Panc1 (cell line): ENCODE data around the gene DDX39B. TPM values are rescaled to one million over a fixed set of nuclear protein-coding genes. Genes with fewer than 3 reads are reported as not detected.
A peak's percentile ranks its signal among the peaks of the same experiment; 100 is the strongest.

Source experiments
- ATAC-seq: fragments of 200-7000 bp; cut with Tn5 transposase; 2 replicates; pipeline ENCODE4 v1.9.1; 2020; ENCODE audit warnings: mild to moderate bottlenecking, moderate library complexity
- BruUV-seq: library from RNA; stranded (reverse); fragments of 400-500 nt; replicated peaks from 2 replicates; lab custom pipeline; 2021; lab: Mats Ljungman, UMichigan
- CTCF ChIA-PET: fragments of 300-600 bp; sonication (Branson Sonifier 250); formaldehyde crosslinking; loops from one replicate; lab custom pipeline; 2022; ENCODE audit warnings: antibody characterized with exemption; lab: Charles Lee
- POLR2A ChIA-PET: fragments of 300-600 bp; sonication (Branson Sonifier 250); formaldehyde crosslinking; loops from one replicate; lab custom pipeline; 2022; ENCODE audit warnings: antibody characterized with exemption; lab: Charles Lee
- DNase-seq: peaks from one replicate; pipeline ENCODE4 v3.0.0-alpha.2; 2010; ENCODE audit warnings: low read depth, low spot score
- H3K27ac ChIP-seq: 2 replicates; pipeline ENCODE4 v1.5.1; 2011; ENCODE audit warnings: mild to moderate bottlenecking, low read length, inconsistent platforms
- H3K27me3 ChIP-seq: fragments of 200-500 bp; sonication (Bioruptor generic); 2 replicates; pipeline ENCODE4 v1.6.0; 2014; ENCODE audit warnings: low read length, inconsistent platforms; ENCODE audit not compliant: control insufficient read depth, insufficient read depth
- H3K36me3 ChIP-seq: fragments of 200-500 bp; sonication (Bioruptor generic); 2 replicates; pipeline ENCODE4 v1.5.1; 2014; ENCODE audit warnings: inconsistent platforms, mild to moderate bottlenecking, low read length, moderate library complexity; ENCODE audit not compliant: control insufficient read depth, insufficient read depth
- H3K4me1 ChIP-seq: 2 replicates; pipeline ENCODE4 v1.5.1; 2011; ENCODE audit warnings: inconsistent platforms, mild to moderate bottlenecking, low read length, moderate library complexity; ENCODE audit not compliant: control insufficient read depth, insufficient read depth
- H3K4me3 ChIP-seq, 2 experiments: 2 replicates each; pipeline ENCODE4 v1.5.1; 2011 to 2012; ENCODE audit warnings: low read depth in 2 of 2, low read length in 2 of 2, mild to moderate bottlenecking in 2 of 2, inconsistent platforms in 1 of 2, moderate library complexity in 1 of 2
- H3K9me3 ChIP-seq: fragments of 200-500 bp; sonication (Bioruptor generic); 2 replicates; pipeline ENCODE4 v1.5.1; 2014; ENCODE audit warnings: low read depth, mild to moderate bottlenecking, inconsistent platforms, low read length, moderate library complexity; ENCODE audit not compliant: control insufficient read depth, insufficient read depth
- CTCF ChIP-seq: fragments of 450-650 bp; IDR thresholded peaks from 2 replicates; pipeline ENCODE4 v1.5.1; 2017; ENCODE audit warnings: mild to moderate bottlenecking
- POLR2AphosphoS5 ChIP-seq: IDR thresholded peaks from 2 replicates; pipeline ENCODE4 v1.6.1; 2012; ENCODE audit warnings: mild to moderate bottlenecking, low read depth, low read length, moderate library complexity
- SIN3A ChIP-seq: IDR thresholded peaks from 2 replicates; pipeline ENCODE4 v1.6.1; 2012; ENCODE audit warnings: low read depth, mild to moderate bottlenecking, low read length, moderate library complexity, borderline replicate concordance; ENCODE audit not compliant: insufficient read depth
- TCF7L2 ChIP-seq: IDR thresholded peaks from 2 replicates; pipeline ENCODE4 v1.6.1; 2011; ENCODE audit warnings: mild to moderate bottlenecking, low read depth, low read length, inconsistent platforms
- in situ Hi-C: cut with HindIII; loops from 2 replicates; pipeline ENCODE4 v1.10.0; 2016; ENCODE audit warnings: low sequenced_read_pairs, low pct_unique_long_range_greater_than_20kb
- intact Hi-C: fragments of 100-400 bp; cut with micrococcal nuclease; formaldehyde crosslinking; loops from one replicate; pipeline ENCODE4 v1.10.0; 2022; ENCODE audit not compliant: unreplicated experiment
- total RNA-seq: library from RNA; stranded (reverse); gene quantifications from one replicate; pipeline ENCODE4 v1.2.1, GENCODE V29; 2021; ENCODE audit not compliant: unreplicated experiment
- TF ChIP-seq, protein P1 (sequence below), 2 experiments: IDR thresholded peaks; 2 replicates each; pipeline ENCODE4 v1.6.1; 2011 to 2012; ENCODE audit warnings: low read depth in 2 of 2, control low read depth in 1 of 2, low read length in 1 of 2, mild to moderate bottlenecking in 1 of 2, moderate library complexity in 1 of 2; ENCODE audit not compliant: insufficient read depth in 1 of 2

Gene DDX39B
- total RNA-seq, 1 experiment from 2014 or later = 401 TPM

- POLR2A ChIA-PET = no interaction called here
- Histone ChIP-seq H3K36me3 (no peaks in the 10 kb centered on the region), H3K4me1 (no peaks in the 10 kb centered on the region), H3K9me3 (no peaks in the 10 kb centered on the region), H3K4me3 (no peak within 1 kb of the TSS), H3K27me3 (no peaks in the 10 kb centered on the region), H3K27ac (no peak within 1 kb of the TSS)
- CTCF ChIA-PET = no interaction called here
- ATAC-seq (0 out of 2 replicates have a peak, but pooled peaks have one; percentile 24), DNase-seq (no peak)
- in situ Hi-C loops (no loop called here), intact Hi-C loops (no loop called here)
- BruUV-seq = no TSS peak
- TF ChIP-seq, protein P1, sequence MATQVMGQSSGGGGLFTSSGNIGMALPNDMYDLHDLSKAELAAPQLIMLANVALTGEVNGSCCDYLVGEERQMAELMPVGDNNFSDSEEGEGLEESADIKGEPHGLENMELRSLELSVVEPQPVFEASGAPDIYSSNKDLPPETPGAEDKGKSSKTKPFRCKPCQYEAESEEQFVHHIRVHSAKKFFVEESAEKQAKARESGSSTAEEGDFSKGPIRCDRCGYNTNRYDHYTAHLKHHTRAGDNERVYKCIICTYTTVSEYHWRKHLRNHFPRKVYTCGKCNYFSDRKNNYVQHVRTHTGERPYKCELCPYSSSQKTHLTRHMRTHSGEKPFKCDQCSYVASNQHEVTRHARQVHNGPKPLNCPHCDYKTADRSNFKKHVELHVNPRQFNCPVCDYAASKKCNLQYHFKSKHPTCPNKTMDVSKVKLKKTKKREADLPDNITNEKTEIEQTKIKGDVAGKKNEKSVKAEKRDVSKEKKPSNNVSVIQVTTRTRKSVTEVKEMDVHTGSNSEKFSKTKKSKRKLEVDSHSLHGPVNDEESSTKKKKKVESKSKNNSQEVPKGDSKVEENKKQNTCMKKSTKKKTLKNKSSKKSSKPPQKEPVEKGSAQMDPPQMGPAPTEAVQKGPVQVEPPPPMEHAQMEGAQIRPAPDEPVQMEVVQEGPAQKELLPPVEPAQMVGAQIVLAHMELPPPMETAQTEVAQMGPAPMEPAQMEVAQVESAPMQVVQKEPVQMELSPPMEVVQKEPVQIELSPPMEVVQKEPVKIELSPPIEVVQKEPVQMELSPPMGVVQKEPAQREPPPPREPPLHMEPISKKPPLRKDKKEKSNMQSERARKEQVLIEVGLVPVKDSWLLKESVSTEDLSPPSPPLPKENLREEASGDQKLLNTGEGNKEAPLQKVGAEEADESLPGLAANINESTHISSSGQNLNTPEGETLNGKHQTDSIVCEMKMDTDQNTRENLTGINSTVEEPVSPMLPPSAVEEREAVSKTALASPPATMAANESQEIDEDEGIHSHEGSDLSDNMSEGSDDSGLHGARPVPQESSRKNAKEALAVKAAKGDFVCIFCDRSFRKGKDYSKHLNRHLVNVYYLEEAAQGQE (IDR thresholded peaks at IDR 0.05; ENCODE audit: insufficient read depth in 1 of 2, low read depth in 2 of 2, low read length in 1 of 2) = no peak
- TF ChIP-seq SIN3A = no peak
- TF ChIP-seq CTCF = no peak
- no peak for TF ChIP-seq POLR2AphosphoS5
- no peak for TF ChIP-seq TCF7L2
Measured at GRCh38 chr6:31572041-31572911, 30.5 kb upstream of the DDX39B start, which contains the start of gene LTA. Gene LTA, plus strand, starts transcription at chr6:31572289. Its CDS starts 454 bp downstream, at chr6:31572743.

- intact Hi-C loops (no loop called here), in situ Hi-C loops (no loop called here)
- POLR2A ChIA-PET = no interaction called here
- Histone ChIP-seq H3K4me3 (no peak overlapping the region), H3K4me1 (no peaks in the 10 kb centered on the region), H3K36me3 (no peaks in the 10 kb centered on the region), H3K27me3 (no peaks in the 10 kb centered on the region), H3K27ac (no peak overlapping the region), H3K9me3 (no peaks in the 10 kb centered on the region)
- TF ChIP-seq, protein P1 (IDR thresholded peaks at IDR 0.05; ENCODE audit: insufficient read depth in 1 of 2, low read depth in 2 of 2, low read length in 1 of 2) = no peak
- TF ChIP-seq POLR2AphosphoS5 = no peak
- no peak for TF ChIP-seq TCF7L2
- no peak for TF ChIP-seq CTCF
- no peak for TF ChIP-seq SIN3A
- ATAC-seq (no peak), DNase-seq (no peak)
- no TSS peak for BruUV-seq
- CTCF ChIA-PET = no interaction called here
Measured at GRCh38 chr6:31569861-31570536, 28.2 kb upstream of the DDX39B start.
